HEK293 (cell line): Measurements from ENCODE around the gene EVA1C.
"Not testable (repeated sequence)": the region's sequence is repeated elsewhere in the genome, so short reads cannot be mapped to it uniquely, and the experiment has no call there.

Experiments used
- KLF1 ChIP-seq: fragments of 450-650 bp; formaldehyde crosslinking; IDR thresholded peaks from 2 replicates; pipeline ENCODE4 v1.5.1; 2016; ENCODE audit warnings: missing biosample characterization, missing genetic modification characterization
- REST ChIP-seq: fragments of 450-650 bp; formaldehyde crosslinking; IDR thresholded peaks from 2 replicates; pipeline ENCODE4 v1.5.1; 2016; ENCODE audit warnings: missing biosample characterization, missing genetic modification characterization
- SCRT1 ChIP-seq: fragments of 450-650 bp; formaldehyde crosslinking; IDR thresholded peaks from 2 replicates; pipeline ENCODE4 v1.5.1; 2016; ENCODE audit warnings: missing biosample characterization, missing genetic modification characterization, borderline replicate concordance
- TSHZ1 ChIP-seq: fragments of 450-650 bp; formaldehyde crosslinking; IDR thresholded peaks from 2 replicates; pipeline ENCODE4 v1.5.1; 2016; ENCODE audit warnings: missing biosample characterization, missing genetic modification characterization, borderline replicate concordance
- YY1 ChIP-seq: fragments of 450-650 bp; formaldehyde crosslinking; IDR thresholded peaks from 2 replicates; pipeline ENCODE4 v1.5.1; 2018; ENCODE audit warnings: missing biosample characterization, missing genetic modification characterization
- ZNF707 ChIP-seq: fragments of 450-650 bp; formaldehyde crosslinking; IDR thresholded peaks from 2 replicates; pipeline ENCODE4 v1.5.1; 2016; ENCODE audit warnings: missing biosample characterization, missing genetic modification characterization
- TF ChIP-seq, protein P1 (sequence below): fragments of 450-650 bp; formaldehyde crosslinking; IDR thresholded peaks from 2 replicates; pipeline ENCODE4 v1.5.1; 2016; ENCODE audit warnings: missing biosample characterization, missing genetic modification characterization
- TF ChIP-seq, protein P2 (sequence below): fragments of 450-650 bp; formaldehyde crosslinking; IDR thresholded peaks from 2 replicates; pipeline ENCODE4 v1.5.1; 2016; ENCODE audit warnings: missing biosample characterization, missing genetic modification characterization

DNA sequence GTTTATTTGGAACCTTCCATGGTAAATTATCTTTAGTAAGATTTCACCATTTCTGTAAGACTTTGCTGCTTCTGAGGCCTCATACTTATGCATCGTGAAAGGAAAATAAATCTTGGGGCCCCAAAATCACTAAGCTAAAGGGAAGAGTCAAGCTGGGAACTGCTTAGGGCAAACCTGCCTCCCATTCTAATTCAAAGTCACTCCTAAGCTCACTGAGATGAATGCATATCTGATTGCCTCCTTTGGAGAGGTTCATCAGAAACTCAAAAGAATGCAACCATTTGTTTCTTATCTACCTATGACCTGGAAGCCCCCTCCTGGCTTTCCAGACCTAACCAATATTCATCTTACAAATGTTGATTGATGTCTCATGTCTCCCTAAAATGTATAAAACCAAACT is 149.0 kb downstream of the EVA1C start:
- TF ChIP-seq YY1 (tag by site-specific recombination); REST; ZNF707 (tag by site-specific recombination); SCRT1 (tag by site-specific recombination); TSHZ1; KLF1 (tag by site-specific recombination): not testable (repeated sequence)
- TF ChIP-seq, protein P1, sequence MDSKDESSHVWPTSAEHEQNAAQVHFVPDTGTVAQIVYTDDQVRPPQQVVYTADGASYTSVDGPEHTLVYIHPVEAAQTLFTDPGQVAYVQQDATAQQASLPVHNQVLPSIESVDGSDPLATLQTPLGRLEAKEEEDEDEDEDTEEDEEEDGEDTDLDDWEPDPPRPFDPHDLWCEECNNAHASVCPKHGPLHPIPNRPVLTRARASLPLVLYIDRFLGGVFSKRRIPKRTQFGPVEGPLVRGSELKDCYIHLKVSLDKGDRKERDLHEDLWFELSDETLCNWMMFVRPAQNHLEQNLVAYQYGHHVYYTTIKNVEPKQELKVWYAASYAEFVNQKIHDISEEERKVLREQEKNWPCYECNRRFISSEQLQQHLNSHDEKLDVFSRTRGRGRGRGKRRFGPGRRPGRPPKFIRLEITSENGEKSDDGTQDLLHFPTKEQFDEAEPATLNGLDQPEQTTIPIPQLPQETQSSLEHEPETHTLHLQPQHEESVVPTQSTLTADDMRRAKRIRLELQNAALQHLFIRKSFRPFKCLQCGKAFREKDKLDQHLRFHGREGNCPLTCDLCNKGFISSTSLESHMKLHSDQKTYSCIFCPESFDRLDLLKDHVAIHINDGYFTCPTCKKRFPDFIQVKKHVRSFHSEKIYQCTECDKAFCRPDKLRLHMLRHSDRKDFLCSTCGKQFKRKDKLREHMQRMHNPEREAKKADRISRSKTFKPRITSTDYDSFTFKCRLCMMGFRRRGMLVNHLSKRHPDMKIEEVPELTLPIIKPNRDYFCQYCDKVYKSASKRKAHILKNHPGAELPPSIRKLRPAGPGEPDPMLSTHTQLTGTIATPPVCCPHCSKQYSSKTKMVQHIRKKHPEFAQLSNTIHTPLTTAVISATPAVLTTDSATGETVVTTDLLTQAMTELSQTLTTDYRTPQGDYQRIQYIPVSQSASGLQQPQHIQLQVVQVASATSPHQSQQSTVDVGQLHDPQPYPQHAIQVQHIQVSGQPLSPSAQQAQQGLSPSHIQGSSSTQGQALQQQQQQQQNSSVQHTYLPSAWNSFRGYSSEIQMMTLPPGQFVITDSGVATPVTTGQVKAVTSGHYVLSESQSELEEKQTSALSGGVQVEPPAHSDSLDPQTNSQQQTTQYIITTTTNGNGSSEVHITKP (tag by site-specific recombination) = not testable (repeated sequence)
- TF ChIP-seq, protein P2, sequence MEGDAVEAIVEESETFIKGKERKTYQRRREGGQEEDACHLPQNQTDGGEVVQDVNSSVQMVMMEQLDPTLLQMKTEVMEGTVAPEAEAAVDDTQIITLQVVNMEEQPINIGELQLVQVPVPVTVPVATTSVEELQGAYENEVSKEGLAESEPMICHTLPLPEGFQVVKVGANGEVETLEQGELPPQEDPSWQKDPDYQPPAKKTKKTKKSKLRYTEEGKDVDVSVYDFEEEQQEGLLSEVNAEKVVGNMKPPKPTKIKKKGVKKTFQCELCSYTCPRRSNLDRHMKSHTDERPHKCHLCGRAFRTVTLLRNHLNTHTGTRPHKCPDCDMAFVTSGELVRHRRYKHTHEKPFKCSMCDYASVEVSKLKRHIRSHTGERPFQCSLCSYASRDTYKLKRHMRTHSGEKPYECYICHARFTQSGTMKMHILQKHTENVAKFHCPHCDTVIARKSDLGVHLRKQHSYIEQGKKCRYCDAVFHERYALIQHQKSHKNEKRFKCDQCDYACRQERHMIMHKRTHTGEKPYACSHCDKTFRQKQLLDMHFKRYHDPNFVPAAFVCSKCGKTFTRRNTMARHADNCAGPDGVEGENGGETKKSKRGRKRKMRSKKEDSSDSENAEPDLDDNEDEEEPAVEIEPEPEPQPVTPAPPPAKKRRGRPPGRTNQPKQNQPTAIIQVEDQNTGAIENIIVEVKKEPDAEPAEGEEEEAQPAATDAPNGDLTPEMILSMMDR (tag by site-specific recombination) = not testable (repeated sequence)
